ENCODE results near the gene OXSR1.
"Not testable (repeated sequence)": the region's sequence is repeated elsewhere in the genome, so short reads cannot be mapped to it uniquely, and the experiment has no call there.

The OXSR1 gene

DNA sequence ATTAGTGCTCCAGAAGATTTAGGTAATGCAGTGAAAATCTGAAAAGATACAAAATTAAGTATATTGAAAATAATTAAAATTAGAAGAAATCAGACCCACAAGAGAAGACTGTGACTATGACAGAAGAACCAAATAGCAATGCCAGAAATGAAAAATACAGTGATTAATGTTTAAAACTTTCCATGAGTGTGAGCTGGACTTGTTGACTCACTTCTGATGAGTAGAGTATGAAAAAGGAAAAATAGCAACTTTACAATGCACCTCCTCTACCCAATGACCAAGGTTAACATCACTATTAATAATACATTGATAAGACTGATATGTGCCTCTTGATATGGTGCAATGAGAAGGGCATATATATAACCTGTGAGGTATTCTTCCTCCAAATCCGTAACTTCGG is 60.9 kb downstream of the OXSR1 start:
- Histone ChIP-seq H3K4me3 (ENCODE audit: low read depth, low read length) (no peak overlapping the region), H3K27ac (peak overlapping the region; percentile 15), H3K27me3 (replicated peaks) (no peaks in the 10 kb centered on the region), H3K36me3 (replicated peaks) (peaks cover 9% of the 10 kb centered on the region)
- in situ Hi-C loops (cut with HindIII; ENCODE audit: low pct_ligation_motif_present, low sequenced_read_pairs): no loop called here
- TF ChIP-seq, protein P1, sequence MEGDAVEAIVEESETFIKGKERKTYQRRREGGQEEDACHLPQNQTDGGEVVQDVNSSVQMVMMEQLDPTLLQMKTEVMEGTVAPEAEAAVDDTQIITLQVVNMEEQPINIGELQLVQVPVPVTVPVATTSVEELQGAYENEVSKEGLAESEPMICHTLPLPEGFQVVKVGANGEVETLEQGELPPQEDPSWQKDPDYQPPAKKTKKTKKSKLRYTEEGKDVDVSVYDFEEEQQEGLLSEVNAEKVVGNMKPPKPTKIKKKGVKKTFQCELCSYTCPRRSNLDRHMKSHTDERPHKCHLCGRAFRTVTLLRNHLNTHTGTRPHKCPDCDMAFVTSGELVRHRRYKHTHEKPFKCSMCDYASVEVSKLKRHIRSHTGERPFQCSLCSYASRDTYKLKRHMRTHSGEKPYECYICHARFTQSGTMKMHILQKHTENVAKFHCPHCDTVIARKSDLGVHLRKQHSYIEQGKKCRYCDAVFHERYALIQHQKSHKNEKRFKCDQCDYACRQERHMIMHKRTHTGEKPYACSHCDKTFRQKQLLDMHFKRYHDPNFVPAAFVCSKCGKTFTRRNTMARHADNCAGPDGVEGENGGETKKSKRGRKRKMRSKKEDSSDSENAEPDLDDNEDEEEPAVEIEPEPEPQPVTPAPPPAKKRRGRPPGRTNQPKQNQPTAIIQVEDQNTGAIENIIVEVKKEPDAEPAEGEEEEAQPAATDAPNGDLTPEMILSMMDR (IDR thresholded peaks at IDR 0.05; ENCODE audit: low read depth, low read length, missing control alignments): no peak
- peak; percentile 14 for DNase-seq

DNA sequence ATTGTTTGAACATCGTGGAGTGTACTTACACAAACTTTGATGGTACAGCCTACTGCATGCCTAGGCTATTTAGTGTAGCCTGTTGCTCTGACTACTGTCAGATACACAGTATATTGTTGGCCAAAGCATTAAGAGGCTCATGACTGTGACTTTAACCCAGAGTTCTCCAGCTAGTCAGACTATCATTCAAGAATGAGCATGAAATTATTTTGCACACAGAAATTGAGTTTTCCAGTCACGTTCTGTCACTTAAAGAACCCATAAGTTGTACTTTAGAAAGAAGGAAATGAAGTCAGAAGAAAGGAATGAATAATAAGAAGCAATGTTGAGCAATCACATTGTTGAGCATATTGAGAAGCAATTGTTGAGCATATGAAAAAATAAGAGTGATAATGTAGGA is 62.7 kb downstream of the OXSR1 start:
- H3K4me3 ChIP-seq (ENCODE audit: low read depth, low read length): no peak overlapping the region
- TF ChIP-seq, protein P1 (IDR thresholded peaks at IDR 0.05; ENCODE audit: low read depth, low read length, missing control alignments): no peak
- peak; percentile 50 for DNase-seq
- peaks cover 8% of the 10 kb centered on the region for H3K36me3 ChIP-seq (replicated peaks)
- in situ Hi-C loops (cut with HindIII; ENCODE audit: low pct_ligation_motif_present, low sequenced_read_pairs): no loop called here
- H3K27ac ChIP-seq: peak overlapping the region; percentile 3
- no peaks in the 10 kb centered on the region for H3K27me3 ChIP-seq (replicated peaks)

DNA sequence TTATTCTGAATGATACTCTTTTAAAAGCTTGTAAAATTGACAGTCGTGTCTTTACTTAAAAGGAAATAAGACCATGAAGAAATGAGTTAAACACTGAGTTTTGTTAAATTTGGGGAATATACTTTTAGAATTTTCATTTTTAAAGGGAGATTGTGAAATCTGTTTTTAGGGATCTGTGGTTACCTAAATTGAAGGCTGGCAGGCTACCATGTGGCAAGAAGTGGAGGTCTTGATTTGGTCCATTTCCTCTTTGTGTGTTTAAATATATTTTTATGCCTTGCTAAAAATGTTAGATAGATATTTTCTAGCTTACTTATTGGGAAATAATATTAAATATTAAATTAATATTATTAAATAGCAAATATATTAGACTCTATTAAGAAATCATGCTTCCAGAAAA is 63.7 kb downstream of the OXSR1 start:
- in situ Hi-C loops (cut with HindIII; ENCODE audit: low pct_ligation_motif_present, low sequenced_read_pairs): no loop called here
- no peak overlapping the region for H3K27ac ChIP-seq

DNA sequence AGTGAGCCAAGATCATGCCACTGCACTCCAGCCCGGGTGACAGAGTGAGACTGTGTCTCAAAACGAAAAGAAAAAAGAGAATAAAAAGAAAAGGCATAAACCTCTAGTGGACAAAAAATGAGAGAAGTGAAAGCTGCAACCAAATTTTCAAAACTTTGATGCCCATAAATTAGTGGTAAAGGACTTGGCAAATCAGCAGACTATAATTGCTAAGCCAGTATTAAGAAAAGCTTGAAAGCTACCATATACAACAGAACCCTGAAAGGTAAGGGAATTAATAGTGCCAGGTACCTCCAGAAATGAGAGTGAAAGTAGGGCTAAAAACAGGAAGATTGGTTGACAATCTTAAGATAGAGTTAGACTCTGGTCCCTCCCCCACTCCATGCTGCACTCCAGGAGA is 67.4 kb downstream of the OXSR1 start:
- Histone ChIP-seq H3K27me3 (replicated peaks) (no peaks in the 10 kb centered on the region), H3K4me3 (ENCODE audit: low read depth, low read length) (no peak overlapping the region), H3K36me3 (replicated peaks) (peaks cover 16% of the 10 kb centered on the region), H3K27ac (no peak overlapping the region)
- in situ Hi-C loops (cut with HindIII; ENCODE audit: low pct_ligation_motif_present, low sequenced_read_pairs): no loop called here
- TF ChIP-seq, protein P1 (IDR thresholded peaks at IDR 0.05; ENCODE audit: low read depth, low read length, missing control alignments): no peak
- no peak for DNase-seq

More for the DNA sequence above, 63.7 kb downstream of the OXSR1 start:
- H3K27me3 ChIP-seq (replicated peaks): no peaks in the 10 kb centered on the region
- TF ChIP-seq, protein P1 (IDR thresholded peaks at IDR 0.05; ENCODE audit: low read depth, low read length, missing control alignments): no peak
- H3K4me3 ChIP-seq (ENCODE audit: low read depth, low read length): no peak overlapping the region
- peaks cover 8% of the 10 kb centered on the region for H3K36me3 ChIP-seq (replicated peaks)
- DNase-seq: no peak

DNA sequence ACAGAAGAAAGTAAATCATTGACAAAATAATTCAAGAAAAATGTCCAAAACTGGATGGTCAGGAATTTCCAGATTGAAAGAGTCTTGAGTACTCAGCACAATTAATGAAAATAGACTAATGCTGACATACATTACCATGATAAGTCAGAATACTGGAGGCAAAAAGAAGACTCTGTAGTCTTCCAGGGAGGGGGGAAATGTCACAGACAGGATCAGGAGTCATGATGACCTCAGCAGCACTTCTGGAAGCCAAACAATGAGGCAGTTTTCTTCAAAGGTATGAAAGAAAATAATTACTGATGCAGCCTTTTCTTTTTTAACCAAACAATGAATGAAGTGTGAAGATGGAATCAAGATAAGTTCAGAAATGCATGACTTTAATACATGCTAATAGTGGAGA is 70.1 kb downstream of the OXSR1 start:
- in situ Hi-C loops (cut with HindIII; ENCODE audit: low pct_ligation_motif_present, low sequenced_read_pairs): no loop called here
- no peaks in the 10 kb centered on the region for H3K27me3 ChIP-seq (replicated peaks)
- H3K36me3 ChIP-seq (replicated peaks): peaks cover 19% of the 10 kb centered on the region
- TF ChIP-seq, protein P1 (IDR thresholded peaks at IDR 0.05; ENCODE audit: low read depth, low read length, missing control alignments): no peak
- no peak overlapping the region for H3K27ac ChIP-seq
- DNase-seq: no peak
- H3K4me3 ChIP-seq (ENCODE audit: low read depth, low read length): no peak overlapping the region

DNA sequence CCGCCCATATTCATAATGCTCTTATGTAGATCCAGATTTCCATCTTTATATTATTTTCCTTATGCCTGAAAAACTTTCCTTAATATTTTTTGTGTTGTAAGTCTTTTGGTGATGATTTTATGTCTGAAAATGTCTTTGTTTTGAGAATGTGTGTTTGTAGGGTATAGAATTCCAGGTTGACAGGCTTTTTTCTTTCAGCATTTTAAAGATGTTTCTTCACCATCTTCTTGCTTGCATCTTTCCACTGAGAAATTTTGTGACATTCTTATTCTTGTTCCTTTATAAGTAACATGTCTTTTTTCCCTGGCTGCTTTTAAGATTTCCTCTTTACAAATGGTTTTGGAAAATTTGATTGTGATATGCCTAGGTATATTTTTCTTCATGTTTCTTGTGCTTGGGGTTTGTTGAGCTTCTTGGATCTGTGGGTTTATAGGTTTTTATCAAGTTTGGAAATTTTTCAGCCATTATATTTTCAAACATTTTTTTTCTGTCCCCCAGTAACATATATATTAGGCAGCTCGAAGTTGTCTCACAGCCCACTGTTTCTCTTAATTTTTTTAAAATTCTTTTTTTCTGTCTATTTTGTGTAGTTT is 73.2 kb downstream of the OXSR1 start:
- in situ Hi-C loops (cut with HindIII; ENCODE audit: low pct_ligation_motif_present, low sequenced_read_pairs): no loop called here
- TF ChIP-seq, protein P1 (IDR thresholded peaks at IDR 0.05; ENCODE audit: low read depth, low read length, missing control alignments): no peak
- no peak overlapping the region for H3K4me3 ChIP-seq (ENCODE audit: low read depth, low read length)
- peaks cover 19% of the 10 kb centered on the region for H3K36me3 ChIP-seq (replicated peaks)
- no peak overlapping the region for H3K27ac ChIP-seq
- no peaks in the 10 kb centered on the region for H3K27me3 ChIP-seq (replicated peaks)
- no peak for DNase-seq

DNA sequence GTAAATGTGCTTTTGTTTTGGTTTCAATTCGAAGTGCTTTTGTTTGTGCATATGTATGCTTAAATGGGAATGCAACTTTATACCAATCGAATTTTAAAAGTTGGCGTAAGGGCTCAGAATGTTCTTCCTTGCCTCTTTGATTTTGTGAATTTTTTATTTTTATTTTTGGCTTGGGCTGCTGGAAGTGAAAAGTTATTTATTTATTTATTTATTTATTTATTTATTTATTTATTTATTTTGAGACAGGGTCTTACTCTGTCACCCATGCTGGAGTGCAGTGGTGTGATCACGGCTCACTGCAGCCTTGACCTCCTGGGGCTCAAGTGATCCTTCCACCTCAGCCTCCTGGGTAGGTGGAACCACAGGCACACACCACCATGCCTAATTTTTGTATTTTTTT is 77.5 kb downstream of the OXSR1 start:
- DNase-seq; H3K27me3 ChIP-seq (replicated peaks); H3K27ac ChIP-seq; in situ Hi-C loops (cut with HindIII; ENCODE audit: low pct_ligation_motif_present, low sequenced_read_pairs); H3K4me3 ChIP-seq (ENCODE audit: low read depth, low read length): not testable (repeated sequence)
- H3K36me3 ChIP-seq (replicated peaks): peaks cover 16% of the 10 kb centered on the region
